K562 (cell line): Measurements from ENCODE around the gene POLRMT. TPM values are rescaled to one million over a fixed set of nuclear protein-coding genes. Genes with fewer than 3 reads are reported as not detected.

Experiments
- CBX3 ChIP-seq, 2 experiments: IDR thresholded peaks; 1 replicate in 1 of 2; 2 replicates in 1 of 2; pipeline ENCODE4 v1.6.1; 2012; ENCODE audit warnings: inconsistent platforms in 2 of 2, low read length in 2 of 2, borderline replicate concordance in 1 of 2, control low read depth in 1 of 2
- DIDO1 ChIP-seq: fragments of 450-650 bp; IDR thresholded peaks from 2 replicates; pipeline ENCODE4 v1.6.1; 2016; ENCODE audit warnings: low read depth, missing biosample characterization, missing genetic modification characterization
- EP400 ChIP-seq: fragments of 450-650 bp; IDR thresholded peaks from 2 replicates; pipeline ENCODE4 v1.6.1; 2017; ENCODE audit warnings: antibody characterized with exemption, mild to moderate bottlenecking, moderate library complexity
- FOXJ2 ChIP-seq: fragments of 200-800 bp; sonication (Bioruptor generic); IDR thresholded peaks from 2 replicates; pipeline ENCODE4 v1.6.1; 2016; ENCODE audit warnings: missing genetic modification characterization, missing compliant biosample characterization
- FOXM1 ChIP-seq, 2 experiments: fragments of 450-650 bp in 1 of 2; sonication (generic) in 1 of 2; formaldehyde crosslinking in 1 of 2; IDR thresholded peaks; 2 replicates each; pipeline versions ENCODE4 v1.6.1 to v1.9.0; 2017 to 2022; ENCODE audit warnings: low read depth in 2 of 2, mild to moderate bottlenecking in 2 of 2, missing genetic modification reagents in 1 of 2, moderate library complexity in 1 of 2
- RNF2 ChIP-seq: sonication (generic); IDR thresholded peaks from 2 replicates; pipeline ENCODE4 v1.6.1; 2016
- TEAD1 ChIP-seq, 2 experiments: fragments of 450-650 bp in 1 of 2; sonication (generic) in 1 of 2; formaldehyde crosslinking; IDR thresholded peaks; 2 replicates each; pipeline versions ENCODE4 v1.4.0 to v1.8.0; 2020 to 2022; ENCODE audit warnings: mild to moderate bottlenecking in 2 of 2, missing genetic modification reagents in 1 of 2
- ZFPM2 ChIP-seq: fragments of 250-450 bp; sonication (Bioruptor Pico); IDR thresholded peaks from 2 replicates; pipeline ENCODE4 v1.5.1; 2022; ENCODE audit warnings: mild to moderate bottlenecking
- polyA plus RNA-seq, 8 experiments: library from polyadenylated mRNA; depleted of rRNA in 4 of 8; stranded (reverse) in 5 of 8; unstranded in 3 of 8; fragments of >200 nt; fragmentation: Nextera tagmentation in 2 of 8; fragmentation: Illumina TruSeq in 1 of 8; extraction: Ambion mirVana in 2 of 8; extraction: Trizol in 1 of 8; gene quantifications; 2 replicates each; pipeline versions ENCODE4 v1.2.1 to v1.2.3, GENCODE V29; 2011 to 2014; ENCODE audit warnings: inconsistent platforms in 1 of 8, missing spikeins in 1 of 8
- total RNA-seq, 7 experiments: library from RNA; depleted of rRNA in 6 of 7; stranded (reverse); fragments of >200 nt in 6 of 7; fragmentation: Illumina TruSeq in 2 of 7; extraction: Trizol in 2 of 7; gene quantifications; 2 replicates each; pipeline versions ENCODE4 v1.2.1 to v1.2.3, GENCODE V29; 2011 to 2021; ENCODE audit warnings: low replicate concordance in 1 of 7
- TF ChIP-seq, protein P1 (sequence below), 2 experiments: fragments of 450-650 bp; IDR thresholded peaks; 2 replicates each; pipeline ENCODE4 v1.6.1; 2016; ENCODE audit warnings: mild to moderate bottlenecking in 2 of 2, borderline replicate concordance in 1 of 2, low read depth in 1 of 2, moderate library complexity in 1 of 2

Gene POLRMT
- total and polyA plus RNA-seq, 9 of the 15 experiments (the other 6 are each of a cell fraction or from before 2014, with no cell fraction given): 30.3 to 144 (median 68.0) TPM

DNA sequence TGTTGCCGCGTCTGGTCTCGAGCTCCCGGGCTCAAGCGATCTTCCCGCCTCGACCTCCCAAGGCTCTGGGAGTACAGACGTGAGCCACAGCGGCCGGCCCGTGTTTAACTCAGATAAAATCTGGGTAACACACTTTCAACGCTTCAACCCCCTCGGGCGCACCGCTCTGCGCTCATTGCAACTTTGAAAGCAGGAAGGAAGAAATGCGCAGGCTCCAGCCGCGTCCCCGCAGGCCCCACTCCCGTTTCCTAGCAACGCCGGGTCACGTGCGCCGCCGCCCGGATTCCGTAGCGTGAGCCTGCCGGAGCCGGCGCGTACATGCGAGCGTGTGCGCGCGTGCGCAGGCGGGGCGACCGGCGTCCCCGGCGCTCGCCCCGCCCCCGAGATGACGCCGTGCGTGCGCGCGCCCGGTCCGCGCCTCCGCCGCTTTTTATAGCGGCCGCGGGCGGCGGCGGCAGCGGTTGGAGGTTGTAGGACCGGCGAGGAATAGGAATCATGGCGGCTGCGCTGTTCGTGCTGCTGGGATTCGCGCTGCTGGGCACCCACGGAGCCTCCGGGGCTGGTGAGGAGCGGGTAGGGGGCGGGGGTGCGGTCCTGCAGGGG, 61.1 kb downstream of the POLRMT start, which contains the start of gene BSG (continued):
- TF ChIP-seq TEAD1 (CRISPR knock-in tag; IDR thresholded peaks at IDR 0.05) (peak in 1 of 2 experiments; percentile 79; a peak in 1 of 4 replicates), CBX3 (IDR thresholded peaks at IDR 0.05; ENCODE audit: borderline replicate concordance in 1 of 2, low read length in 2 of 2) (0 out of 3 replicates have a peak, but pooled peaks of 1 of the 2 experiments have one; percentile 18), FOXM1 (IDR thresholded peaks at IDR 0.05; ENCODE audit: low read depth) (no peak), FOXM1 (CRISPR knock-in tag; IDR thresholded peaks at IDR 0.05; ENCODE audit: low read depth) (no peak; the same call in 1 of the 2 replicates), RNF2 (peak; percentile 77), ZFPM2 (CRISPR knock-in tag) (0 out of 2 replicates have a peak, but pooled peaks have one; percentile 7), FOXJ2 (peak; percentile 96), DIDO1 (tag) (no peak), EP400 (peak; percentile 48)
- TF ChIP-seq, protein P1, sequence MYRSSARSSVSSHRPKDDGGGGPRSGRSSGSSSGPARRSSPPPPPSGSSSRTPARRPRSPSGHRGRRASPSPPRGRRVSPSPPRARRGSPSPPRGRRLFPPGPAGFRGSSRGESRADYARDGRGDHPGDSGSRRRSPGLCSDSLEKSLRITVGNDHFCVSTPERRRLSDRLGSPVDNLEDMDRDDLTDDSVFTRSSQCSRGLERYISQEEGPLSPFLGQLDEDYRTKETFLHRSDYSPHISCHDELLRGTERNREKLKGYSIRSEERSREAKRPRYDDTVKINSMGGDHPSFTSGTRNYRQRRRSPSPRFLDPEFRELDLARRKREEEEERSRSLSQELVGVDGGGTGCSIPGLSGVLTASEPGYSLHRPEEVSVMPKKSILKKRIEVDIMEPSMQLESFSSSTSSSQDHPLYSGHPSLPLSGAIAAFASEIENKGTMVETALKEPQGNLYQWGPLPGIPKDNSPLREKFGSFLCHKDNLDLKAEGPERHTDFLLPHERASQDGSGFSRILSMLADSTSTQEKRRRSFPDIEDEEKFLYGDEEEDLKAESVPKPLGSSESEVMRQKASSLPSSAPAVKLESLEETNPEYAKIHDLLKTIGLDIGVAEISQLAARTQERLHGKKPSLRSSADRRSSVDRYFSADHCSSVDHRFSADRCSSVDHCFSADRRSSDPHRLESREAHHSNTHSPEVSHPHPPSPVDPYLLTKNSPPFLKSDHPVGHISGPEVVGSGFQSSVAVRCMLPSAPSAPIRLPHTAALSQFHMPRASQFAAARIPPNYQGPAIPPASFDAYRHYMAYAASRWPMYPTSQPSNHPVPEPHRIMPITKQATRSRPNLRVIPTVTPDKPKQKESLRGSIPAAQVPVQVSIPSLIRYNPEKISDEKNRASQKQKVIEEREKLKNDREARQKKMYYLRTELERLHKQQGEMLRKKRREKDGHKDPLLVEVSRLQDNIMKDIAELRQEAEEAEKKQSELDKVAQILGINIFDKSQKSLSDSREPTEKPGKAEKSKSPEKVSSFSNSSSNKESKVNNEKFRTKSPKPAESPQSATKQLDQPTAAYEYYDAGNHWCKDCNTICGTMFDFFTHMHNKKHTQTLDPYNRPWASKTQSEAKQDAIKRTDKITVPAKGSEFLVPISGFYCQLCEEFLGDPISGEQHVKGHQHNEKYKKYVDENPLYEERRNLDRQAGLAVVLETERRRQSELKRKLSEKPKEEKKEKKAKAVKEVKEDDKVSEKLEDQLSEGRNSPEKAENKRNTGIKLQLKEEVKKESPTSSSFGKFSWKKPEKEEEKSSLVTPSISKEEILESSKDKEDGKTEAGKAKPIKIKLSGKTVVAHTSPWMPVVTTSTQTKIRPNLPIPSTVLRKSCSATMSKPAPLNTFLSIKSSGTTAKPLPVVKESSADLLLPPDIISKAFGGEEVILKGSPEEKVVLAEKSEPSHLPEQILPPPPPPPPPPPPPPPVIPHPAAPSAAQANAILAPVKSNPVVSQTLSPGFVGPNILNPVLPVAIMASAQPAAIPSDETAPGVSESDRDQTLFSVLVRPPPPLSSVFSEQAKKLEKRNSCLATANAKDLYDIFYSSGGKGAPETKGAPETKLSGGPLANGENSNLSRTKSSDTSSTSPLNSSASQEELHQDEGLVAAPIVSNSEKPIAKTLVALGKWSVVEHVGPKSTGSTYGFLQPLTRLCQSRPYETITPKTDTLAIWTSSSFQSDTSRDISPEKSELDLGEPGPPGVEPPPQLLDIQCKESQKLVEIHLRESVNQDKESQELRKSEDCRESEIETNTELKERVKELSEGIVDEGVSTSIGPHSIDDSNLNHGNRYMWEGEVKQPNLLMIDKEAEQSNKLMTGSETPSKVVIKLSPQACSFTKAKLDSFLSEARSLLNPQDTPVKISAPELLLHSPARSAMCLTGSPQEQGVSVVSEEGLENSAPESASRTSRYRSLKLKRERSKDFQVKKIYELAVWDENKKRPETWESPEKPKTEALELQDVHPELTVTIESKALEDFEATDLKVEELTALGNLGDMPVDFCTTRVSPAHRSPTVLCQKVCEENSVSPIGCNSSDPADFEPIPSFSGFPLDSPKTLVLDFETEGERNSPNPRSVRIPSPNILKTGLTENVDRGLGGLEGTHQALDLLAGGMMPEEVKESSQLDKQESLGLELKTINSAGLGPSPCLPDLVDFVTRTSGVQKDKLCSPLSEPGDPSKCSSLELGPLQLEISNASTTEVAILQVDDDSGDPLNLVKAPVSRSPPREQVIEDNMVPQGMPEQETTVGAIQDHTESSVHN (IDR thresholded peaks at IDR 0.05; ENCODE audit: borderline replicate concordance in 1 of 2, low read depth in 1 of 2): no peak
